Vagina (tissue), 2 donors: ENCODE measurements around the gene KRT39. TPM values are rescaled to one million over a fixed set of nuclear protein-coding genes. Genes with fewer than 3 reads are reported as not detected.

Experiments
- DNase-seq, 2 donors: peaks; one replicate each; pipeline ENCODE4 v3.0.0-alpha.2; 2017; ENCODE audit errors: extremely low spot score in 2 of 2
- H3K27ac ChIP-seq: fragments of 200-600 bp; sonication (generic); one replicate; pipeline ENCODE4 v1.5.1; 2019
- H3K27me3 ChIP-seq: fragments of 200-600 bp; sonication (generic); one replicate; pipeline ENCODE4 v1.5.1; 2019
- H3K36me3 ChIP-seq, 2 donors: fragments of 200-600 bp; sonication (generic); one replicate each; pipeline ENCODE4 v1.5.1; 2017 to 2019
- H3K4me1 ChIP-seq: fragments of 200-600 bp; sonication (generic); one replicate; pipeline ENCODE4 v1.5.1; 2019
- H3K4me3 ChIP-seq, 2 donors: fragments of 200-600 bp; sonication (generic); 1 replicate in 1 of 2; 2 replicates in 1 of 2; pipeline ENCODE4 v1.5.1; 2016 to 2019
- H3K9me3 ChIP-seq: fragments of 200-600 bp; sonication (generic); one replicate; pipeline ENCODE4 v1.5.1; 2019
- CTCF ChIP-seq, 3 experiments: fragments of 450-650 bp in 2 of 3; fragments of 200-600 bp in 1 of 3; sonication (generic) in 1 of 3; IDR thresholded peaks; one replicate each; pipeline ENCODE4 v1.5.1; 2017 to 2019; ENCODE audit warnings: antibody characterized with exemption in 3 of 3, mild to moderate bottlenecking in 2 of 3, moderate library complexity in 2 of 3
- POLR2A ChIP-seq, 2 donors: fragments of 450-650 bp; IDR thresholded peaks; one replicate each; pipeline ENCODE4 v1.6.1; 2017; ENCODE audit warnings: antibody characterized with exemption in 2 of 2, mild to moderate bottlenecking in 2 of 2, moderate library complexity in 2 of 2
- POLR2AphosphoS5 ChIP-seq, 2 donors: sonication (generic); formaldehyde crosslinking; IDR thresholded peaks; one replicate each; pipeline ENCODE4 v1.9.0; 2017; ENCODE audit warnings: antibody characterized with exemption in 2 of 2, mild to moderate bottlenecking in 2 of 2, low read depth in 1 of 2; ENCODE audit not compliant: insufficient read depth in 1 of 2
- intact Hi-C: fragments of 100-400 bp; cut with DNase I; formaldehyde crosslinking; loops from one replicate; pipeline ENCODE4 v1.15.1; 2023
- total RNA-seq: library from RNA; depleted of rRNA; stranded (reverse); fragments of >200 nt; gene quantifications from one replicate; pipeline ENCODE4 v1.2.3, GENCODE V29; 2016

KRT39 gene
- total RNA-seq, 1 donor from 2014 or later: not detected

DNA sequence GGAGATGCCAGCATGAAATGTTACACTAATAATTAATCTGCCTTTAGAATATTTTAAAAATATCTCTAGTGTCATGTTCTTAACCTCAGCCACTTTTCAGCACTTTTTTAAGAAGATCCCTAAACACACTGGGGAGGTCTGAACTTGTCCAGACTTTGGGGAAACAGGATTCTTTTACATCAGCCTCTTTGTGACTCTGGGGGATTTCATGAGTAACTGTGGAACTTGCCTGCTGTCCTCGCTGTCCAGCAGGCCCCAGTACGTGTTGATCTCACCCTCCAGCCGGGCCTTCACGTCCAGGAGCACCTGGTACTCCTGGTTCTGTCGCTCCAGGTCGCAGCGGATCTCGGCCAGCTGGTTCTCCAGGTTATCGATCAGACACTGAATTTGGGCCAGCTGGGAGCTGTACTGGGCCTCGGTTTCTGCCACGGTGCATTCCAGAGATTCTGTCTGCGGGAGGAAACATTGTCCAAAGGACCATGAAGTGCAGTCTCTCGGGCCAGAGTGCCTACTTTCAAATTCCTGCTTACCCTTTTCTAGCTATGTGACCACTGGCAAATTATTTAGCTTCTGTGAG lies 11.9 kb upstream of the KRT39 start:
- DNase-seq: no peak
- H3K4me3 ChIP-seq: no peak overlapping the region
- H3K36me3 ChIP-seq: no peaks in the 10 kb centered on the region
- no peak for TF ChIP-seq POLR2AphosphoS5 (IDR thresholded peaks at IDR 0.05; ENCODE audit: insufficient read depth in 1 of 2, low read depth in 1 of 2)
- TF ChIP-seq POLR2A (IDR thresholded peaks at IDR 0.05): no peak
- TF ChIP-seq CTCF (IDR thresholded peaks at IDR 0.05): no peak
- no peak overlapping the region for H3K27ac ChIP-seq
- H3K27me3 ChIP-seq: no peaks in the 10 kb centered on the region
- H3K9me3 ChIP-seq: no peaks in the 10 kb centered on the region
- no peaks in the 10 kb centered on the region for H3K4me1 ChIP-seq
- intact Hi-C loops: no loop called here

GRCh38 chr17:40975516-40975915 lies 8.8 kb upstream of the KRT39 start:
- no peaks in the 10 kb centered on the region for H3K4me1 ChIP-seq
- H3K27ac ChIP-seq: no peak overlapping the region
- no peaks in the 10 kb centered on the region for H3K27me3 ChIP-seq
- no peaks in the 10 kb centered on the region for H3K36me3 ChIP-seq
- H3K4me3 ChIP-seq: no peak overlapping the region
- no peak for DNase-seq
- H3K9me3 ChIP-seq: no peaks in the 10 kb centered on the region
- intact Hi-C loops: no loop called here
- TF ChIP-seq POLR2A (IDR thresholded peaks at IDR 0.05): no peak
- no peak for TF ChIP-seq POLR2AphosphoS5 (IDR thresholded peaks at IDR 0.05; ENCODE audit: insufficient read depth in 1 of 2, low read depth in 1 of 2)
- no peak for TF ChIP-seq CTCF (IDR thresholded peaks at IDR 0.05)

DNA sequence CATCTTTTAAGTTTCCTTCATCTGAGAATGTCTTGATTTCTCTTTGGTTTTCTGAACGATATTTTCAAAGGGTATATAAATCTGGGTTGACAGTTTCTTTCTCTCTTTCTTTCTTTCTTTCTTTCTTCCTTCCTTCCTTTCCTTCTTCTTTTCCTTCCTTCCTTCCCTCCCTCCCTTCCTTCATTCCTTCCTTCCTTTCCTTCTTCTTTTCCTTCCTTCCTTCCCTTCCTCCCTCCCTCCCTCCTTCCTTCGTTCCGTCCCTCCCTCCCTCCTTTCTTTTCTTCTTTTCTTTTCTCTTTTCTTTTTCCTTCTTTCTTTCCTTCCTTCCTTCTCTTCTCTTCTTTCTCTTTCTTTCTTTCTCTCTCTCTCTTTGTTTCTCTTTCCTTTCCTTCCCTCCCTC lies 7.6 kb upstream of the KRT39 start:
- no peak for DNase-seq
- Histone ChIP-seq H3K27me3 (no peaks in the 10 kb centered on the region), H3K9me3 (no peaks in the 10 kb centered on the region), H3K36me3 (no peaks in the 10 kb centered on the region), H3K4me3 (no peak overlapping the region), H3K4me1 (no peaks in the 10 kb centered on the region), H3K27ac (no peak overlapping the region)
- intact Hi-C loops: no loop called here
- TF ChIP-seq CTCF (IDR thresholded peaks at IDR 0.05) (no peak), POLR2AphosphoS5 (IDR thresholded peaks at IDR 0.05; ENCODE audit: insufficient read depth in 1 of 2, low read depth in 1 of 2) (no peak), POLR2A (IDR thresholded peaks at IDR 0.05) (no peak)

GRCh38 chr17:40967582-40967981 lies 834 bp upstream of the KRT39 start:
- no peak overlapping the region for H3K27ac ChIP-seq
- intact Hi-C loops: no loop called here

More at GRCh38 chr17:40967582-40967981, 834 bp upstream of the KRT39 start:
- H3K4me1 ChIP-seq: no peaks in the 10 kb centered on the region
- no peak for DNase-seq
- no peak overlapping the region for H3K4me3 ChIP-seq
- H3K27me3 ChIP-seq: no peaks in the 10 kb centered on the region
- TF ChIP-seq POLR2AphosphoS5 (IDR thresholded peaks at IDR 0.05; ENCODE audit: insufficient read depth in 1 of 2, low read depth in 1 of 2): no peak
- TF ChIP-seq POLR2A (IDR thresholded peaks at IDR 0.05): no peak
- TF ChIP-seq CTCF (IDR thresholded peaks at IDR 0.05): no peak
- no peaks in the 10 kb centered on the region for H3K36me3 ChIP-seq
- no peaks in the 10 kb centered on the region for H3K9me3 ChIP-seq
